OCI-M2 (cell line): ENCODE data around the gene AP3B2.
"Not testable (repeated sequence)": the region's sequence is repeated elsewhere in the genome, so short reads cannot be mapped to it uniquely, and the experiment has no call there.

Source experiments
- DNase-seq: peaks from one replicate; lab custom pipeline; 2025; ENCODE audit not compliant: unreplicated experiment; lab: John Stamatoyannopoulos, UW

The AP3B2 gene, protein sequence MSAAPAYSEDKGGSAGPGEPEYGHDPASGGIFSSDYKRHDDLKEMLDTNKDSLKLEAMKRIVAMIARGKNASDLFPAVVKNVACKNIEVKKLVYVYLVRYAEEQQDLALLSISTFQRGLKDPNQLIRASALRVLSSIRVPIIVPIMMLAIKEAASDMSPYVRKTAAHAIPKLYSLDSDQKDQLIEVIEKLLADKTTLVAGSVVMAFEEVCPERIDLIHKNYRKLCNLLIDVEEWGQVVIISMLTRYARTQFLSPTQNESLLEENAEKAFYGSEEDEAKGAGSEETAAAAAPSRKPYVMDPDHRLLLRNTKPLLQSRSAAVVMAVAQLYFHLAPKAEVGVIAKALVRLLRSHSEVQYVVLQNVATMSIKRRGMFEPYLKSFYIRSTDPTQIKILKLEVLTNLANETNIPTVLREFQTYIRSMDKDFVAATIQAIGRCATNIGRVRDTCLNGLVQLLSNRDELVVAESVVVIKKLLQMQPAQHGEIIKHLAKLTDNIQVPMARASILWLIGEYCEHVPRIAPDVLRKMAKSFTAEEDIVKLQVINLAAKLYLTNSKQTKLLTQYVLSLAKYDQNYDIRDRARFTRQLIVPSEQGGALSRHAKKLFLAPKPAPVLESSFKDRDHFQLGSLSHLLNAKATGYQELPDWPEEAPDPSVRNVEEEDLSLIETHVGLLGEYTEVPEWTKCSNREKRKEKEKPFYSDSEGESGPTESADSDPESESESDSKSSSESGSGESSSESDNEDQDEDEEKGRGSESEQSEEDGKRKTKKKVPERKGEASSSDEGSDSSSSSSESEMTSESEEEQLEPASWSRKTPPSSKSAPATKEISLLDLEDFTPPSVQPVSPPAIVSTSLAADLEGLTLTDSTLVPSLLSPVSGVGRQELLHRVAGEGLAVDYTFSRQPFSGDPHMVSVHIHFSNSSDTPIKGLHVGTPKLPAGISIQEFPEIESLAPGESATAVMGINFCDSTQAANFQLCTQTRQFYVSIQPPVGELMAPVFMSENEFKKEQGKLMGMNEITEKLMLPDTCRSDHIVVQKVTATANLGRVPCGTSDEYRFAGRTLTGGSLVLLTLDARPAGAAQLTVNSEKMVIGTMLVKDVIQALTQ

DNA sequence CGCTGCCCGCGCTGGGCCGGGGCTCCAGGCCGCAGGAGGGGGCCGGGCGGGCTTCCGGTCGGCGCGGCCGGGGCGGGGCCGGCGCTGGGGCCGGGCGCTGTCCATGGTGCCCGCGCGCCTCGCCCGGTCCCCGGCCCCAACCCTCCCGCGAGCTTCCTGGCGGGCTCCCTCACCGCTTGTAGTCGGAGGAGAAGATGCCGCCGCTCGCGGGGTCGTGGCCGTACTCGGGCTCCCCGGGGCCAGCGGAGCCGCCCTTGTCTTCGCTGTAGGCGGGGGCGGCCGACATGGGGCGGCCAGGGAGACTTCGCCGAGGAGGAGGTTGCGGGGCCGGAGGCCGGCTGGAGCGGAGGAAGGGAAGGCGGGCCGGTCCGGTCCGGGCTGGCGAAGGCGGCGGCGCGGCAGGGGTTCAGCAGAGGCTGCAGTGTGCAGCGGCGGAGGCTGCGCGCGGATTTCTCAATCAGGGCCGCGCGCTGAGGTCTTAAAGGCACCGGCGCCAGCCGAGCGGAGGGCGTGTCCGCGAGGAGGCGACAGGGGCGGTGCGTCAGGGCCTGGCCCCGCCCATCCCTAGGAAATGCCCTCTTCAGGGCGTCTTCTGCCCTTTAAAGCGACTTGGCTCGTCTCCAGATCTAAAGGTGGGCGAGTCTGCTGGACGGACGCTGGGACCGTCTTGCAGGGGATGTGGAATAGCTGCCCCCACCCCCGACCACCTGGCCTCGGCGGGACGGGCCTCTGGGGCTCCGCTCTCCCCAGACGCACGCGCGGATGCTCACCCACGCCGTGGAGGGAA lies at the start of gene AP3B2:
Gene AP3B2 (minus strand): TSS at position 455 of the 787 bp plus-strand sequence. CDS start 169 bp downstream, at position 286.
- DNase-seq: no peak

DNA sequence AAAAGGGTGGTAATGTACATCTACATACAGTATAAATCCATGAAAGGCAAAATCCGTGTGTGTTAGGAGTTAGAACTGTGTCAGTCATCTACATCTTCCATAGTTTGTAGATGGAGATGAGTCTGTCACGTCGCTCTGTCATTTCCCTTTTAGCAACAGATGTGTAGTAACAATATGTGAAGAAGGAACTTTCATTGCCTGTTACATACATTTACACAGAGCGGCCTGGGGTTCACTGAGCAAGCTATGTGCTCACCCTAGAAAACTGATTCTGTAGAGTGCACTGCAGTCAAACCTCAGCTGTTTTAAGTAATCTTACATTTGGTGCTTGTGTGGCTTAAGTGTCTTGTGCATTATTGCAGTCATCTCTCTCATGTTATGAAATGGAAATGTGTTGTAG lies 41.6 kb upstream of the AP3B2 start:
- no peak for DNase-seq

DNA sequence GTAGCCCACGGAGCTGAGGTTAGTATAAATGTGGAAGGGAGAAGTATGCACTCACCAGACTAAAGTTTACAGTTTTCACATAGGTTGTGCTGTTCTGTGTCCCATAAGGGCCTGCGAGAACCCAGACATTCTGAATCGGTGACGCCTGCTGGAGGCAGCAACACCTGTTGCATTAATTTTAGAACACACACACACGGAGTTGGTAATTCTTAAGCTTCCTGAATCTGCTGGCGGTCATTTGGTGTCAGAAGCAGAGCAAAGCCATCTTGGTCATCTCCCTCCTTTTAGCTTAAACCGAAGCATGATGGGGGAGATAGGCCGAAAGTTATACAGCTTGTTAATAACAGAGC lies 41.1 kb upstream of the AP3B2 start:
- DNase-seq: no peak

DNA sequence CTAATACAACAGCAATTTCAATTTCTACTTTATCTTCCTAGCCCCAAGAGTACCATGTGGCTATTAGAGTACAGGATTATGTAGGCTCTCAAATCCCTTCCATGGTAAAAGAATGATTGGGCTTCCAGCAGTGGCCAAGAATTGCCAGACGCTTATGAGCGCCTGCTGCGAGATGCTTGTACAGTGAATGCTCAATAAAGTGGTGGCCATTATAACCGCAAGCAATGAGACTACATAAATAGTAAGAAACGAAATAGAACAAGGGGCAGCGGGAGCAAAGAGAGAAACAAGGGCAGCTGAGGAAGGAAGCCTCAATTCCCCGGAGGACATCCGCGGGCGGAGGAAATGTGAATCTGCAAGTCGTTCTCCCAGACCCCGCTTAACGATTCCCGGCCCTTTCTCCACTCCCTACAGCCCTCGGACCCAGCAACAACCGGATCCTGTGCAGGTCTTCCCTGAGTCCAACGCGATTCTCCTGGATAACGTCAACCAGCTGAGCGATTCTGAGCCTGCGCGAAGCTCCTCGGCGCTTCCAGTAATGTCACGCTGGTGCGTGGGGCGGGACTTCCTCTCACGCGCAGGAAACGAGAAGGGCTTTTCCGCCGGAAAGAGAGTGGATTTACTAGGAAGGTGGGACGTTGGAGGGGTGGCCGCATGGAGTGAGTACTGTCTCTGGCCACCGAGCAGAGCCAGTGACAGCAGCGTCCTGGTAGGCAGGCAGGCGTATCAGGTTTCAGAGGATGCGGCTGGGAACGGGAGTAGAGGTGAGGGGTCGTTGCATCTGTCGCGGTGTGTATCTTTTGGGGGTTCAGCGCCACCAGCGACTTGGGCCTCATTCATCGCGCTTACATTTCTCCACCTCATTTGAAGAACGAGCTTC lies 40.5 kb upstream of the AP3B2 start:
- peak; percentile 64 for DNase-seq

DNA sequence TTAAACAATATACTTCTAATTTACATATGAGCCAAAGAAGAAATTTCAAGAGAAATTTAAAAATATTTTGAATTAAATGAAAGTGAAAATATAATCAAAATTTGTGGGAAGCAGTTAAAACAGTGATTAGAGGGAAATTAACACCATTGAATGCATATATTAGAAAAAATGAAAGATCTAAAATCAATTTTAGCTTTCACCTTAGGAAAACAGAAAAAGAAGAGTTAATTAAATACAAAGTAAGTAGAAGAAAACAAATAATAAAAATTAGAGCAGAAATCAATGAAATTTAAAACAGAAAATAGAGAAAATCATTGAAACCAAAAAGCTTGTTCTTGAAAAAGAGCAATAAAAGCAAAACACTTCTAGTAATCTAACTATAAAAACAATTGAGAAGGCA lies 38.6 kb upstream of the AP3B2 start:
- DNase-seq: no peak

DNA sequence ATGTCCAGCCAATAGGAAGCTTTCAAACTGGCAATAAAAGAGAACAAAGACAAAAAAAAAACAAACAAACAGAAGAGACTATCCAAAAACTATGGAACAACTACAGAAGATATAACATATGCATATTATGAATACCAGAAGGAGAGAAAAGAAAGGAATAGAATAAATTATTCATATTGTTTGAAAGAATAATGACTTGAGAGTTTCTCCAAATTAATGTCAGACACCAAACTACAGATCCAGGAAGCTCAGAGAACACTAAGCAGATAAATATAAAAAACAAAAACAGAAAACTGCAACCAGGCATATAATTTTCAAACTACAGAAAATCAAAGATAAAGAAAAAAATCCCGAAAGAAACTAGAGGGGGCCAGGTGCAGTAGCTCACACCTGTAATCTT lies 34.1 kb upstream of the AP3B2 start:
- DNase-seq: no peak

DNA sequence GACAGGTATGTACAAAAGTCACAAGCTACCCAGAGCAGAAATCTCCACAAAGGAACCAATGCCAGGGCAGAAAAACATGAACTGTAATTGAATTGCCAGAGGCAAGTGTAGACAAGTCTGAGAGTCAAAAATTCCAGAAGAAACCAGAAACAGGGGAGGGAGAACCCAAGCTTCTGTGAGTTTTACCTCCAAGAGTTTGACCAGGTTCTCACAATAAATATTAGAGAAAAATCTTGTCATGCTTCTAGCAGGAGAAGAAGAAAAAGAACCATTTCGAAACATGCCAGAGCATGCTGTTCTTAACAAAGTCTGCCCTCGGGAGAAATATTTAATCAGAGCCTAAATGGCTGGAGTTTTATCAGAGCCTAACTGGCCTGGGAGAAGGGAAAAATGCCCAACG lies 32.5 kb upstream of the AP3B2 start:
- DNase-seq: no peak

DNA sequence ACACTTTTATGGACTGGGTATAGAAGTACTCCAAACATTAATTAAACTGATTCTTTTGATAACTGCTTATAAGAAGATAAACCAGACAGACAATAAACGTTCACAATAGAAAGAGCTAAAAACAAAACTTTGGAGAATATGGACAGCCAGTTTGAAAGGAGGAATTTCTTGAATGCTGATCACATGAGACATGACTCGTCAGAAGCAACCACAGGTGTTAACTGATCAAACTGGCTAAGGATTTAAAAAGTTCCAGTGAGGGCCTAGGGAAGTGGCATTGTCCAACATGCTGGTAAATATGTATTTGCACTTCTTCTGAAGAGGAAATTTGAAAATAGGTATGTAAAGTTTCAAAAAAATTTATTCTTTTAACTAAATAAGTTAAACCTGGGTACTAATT lies 29.4 kb upstream of the AP3B2 start:
- DNase-seq: no peak

DNA sequence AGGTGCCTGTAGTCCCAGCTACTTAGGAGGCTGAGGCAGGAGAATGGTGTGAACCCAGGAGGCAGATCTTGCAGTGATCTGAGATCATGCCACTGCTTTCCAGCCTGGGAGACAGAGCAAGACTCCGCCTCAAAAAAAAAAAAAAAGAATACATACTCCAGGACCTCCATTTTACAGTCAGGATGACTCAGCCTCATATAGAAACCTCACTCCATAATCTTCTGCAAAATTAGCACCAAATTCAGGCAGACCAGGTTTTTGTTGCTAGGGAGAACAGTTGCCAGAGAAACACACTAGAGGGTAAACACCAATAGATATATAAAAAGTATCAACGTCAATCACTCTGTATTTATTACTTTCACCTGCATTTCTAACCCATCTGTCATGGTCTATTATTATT lies 28.3 kb upstream of the AP3B2 start:
- DNase-seq: no peak

DNA sequence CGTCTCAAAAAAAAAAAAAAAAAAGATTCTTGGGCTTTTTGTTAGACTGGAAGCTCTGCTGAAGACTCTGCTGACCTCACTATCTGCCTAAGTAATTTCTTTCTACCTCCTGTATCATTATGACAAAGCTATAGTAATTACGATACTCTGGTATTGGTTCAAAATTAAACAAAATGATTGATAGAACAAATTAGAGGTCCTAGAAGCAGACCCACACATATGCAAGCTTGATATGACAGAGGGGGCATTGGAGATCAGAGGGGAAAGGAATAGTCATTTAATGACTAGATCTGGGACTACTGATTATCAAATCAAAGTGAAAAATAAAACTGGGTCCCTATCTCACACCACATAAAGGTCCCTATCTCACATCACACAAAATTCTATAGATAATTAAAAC lies 21.9 kb upstream of the AP3B2 start:
- no peak for DNase-seq

DNA sequence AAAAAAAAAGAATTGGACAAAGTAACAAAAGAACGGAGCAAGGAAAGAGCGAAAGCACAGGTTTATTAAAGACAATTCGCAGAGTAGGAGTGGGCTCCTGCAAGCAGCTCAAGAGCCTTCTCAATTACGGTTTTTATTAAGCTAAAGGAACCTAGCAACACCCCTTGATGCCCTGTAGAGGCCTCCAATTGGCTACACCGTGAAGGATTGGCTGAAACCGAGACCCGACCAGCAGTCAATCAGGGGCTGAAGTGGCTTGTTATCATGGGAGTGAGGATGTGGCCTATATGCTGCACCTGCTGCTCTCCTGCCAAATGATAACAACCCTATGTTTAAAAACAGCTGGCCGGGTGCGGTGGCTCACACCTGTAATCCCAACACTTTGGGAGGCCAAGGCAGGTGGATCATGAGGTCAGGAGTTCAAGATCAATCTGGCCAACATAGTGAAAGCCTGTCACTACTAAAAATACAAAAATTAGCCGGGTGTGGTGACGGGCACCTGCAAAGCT lies 20.4 kb upstream of the AP3B2 start:
- no peak for DNase-seq

DNA sequence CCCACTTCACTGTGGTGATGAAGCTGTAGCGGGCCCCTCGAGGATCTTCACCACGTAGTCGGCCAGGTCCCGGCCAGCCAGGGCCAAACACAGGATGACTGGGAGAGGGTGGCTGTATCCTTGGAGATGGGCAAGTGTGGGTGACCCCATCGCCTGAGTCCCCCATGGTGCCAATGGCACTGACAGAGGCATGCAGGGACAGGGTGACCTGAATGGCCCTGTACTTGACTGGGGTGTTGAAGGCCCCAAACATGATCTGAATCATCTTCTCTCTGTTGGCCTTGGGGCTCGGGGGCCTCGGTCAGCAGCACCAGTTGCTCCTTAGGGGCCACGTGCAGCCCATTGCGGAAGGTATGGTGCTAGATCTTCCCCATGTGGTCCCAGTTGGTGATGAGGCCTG lies 17.1 kb upstream of the AP3B2 start:
- no peak for DNase-seq

DNA sequence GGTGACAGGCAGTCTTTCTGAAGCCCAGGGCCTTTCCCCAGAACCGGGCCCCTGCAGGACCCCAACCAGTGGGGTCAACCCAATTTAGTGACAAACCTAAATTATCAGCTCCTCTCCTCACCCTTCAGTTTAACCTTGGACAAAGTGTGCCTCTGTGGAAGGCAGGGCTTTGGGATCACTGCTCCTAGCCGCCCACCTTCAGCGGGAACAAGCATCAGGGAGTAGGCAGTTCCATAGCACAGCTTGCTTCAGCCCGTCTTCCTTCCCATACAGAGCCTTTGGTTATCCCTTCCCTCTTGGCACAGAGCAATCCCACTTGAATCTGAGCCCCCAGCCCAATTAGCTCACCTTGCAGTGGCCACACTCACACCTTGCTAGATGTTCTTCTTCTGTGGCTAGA lies 5.3 kb upstream of the AP3B2 start:
- no peak for DNase-seq

DNA sequence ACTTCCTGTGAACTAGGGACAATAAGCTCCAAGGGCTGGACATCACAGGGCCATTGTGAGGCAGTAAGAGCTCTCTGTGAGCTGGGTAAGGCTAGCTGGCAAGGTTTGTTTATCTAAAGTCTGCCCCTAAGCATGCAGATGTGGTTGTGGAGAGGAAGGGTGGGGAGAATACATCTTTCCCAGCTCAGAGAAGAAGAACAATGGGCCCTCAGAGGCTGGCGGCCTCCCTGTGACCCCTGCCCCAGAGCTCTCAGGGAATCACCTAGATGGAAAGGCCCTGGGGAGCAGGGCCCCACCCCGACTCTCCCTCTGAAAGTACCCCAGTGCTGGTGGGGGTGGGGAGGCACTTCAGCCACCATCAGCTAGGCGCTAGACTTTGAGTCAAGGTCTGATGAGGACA lies 4.3 kb upstream of the AP3B2 start:
- DNase-seq: no peak

DNA sequence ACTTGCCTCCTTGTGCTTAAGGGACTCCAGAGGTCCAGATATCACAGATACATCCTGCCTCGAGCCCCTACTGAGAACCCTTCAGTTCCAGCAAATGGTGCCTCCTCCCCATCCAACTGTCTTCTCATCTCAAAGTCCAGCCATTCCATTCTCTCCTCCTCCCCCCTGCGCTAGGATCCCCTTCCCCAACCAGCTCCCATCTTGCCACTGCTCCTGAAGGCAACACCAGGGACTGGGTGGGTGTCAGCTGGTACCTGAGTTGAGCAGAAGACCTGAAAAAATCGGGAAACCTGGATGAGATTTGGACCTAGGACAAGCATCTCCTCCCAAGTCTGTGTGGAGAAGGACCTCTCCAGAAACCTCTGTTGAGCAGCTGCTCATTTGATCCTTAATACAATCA lies 2.4 kb upstream of the AP3B2 start:
- no peak for DNase-seq

DNA sequence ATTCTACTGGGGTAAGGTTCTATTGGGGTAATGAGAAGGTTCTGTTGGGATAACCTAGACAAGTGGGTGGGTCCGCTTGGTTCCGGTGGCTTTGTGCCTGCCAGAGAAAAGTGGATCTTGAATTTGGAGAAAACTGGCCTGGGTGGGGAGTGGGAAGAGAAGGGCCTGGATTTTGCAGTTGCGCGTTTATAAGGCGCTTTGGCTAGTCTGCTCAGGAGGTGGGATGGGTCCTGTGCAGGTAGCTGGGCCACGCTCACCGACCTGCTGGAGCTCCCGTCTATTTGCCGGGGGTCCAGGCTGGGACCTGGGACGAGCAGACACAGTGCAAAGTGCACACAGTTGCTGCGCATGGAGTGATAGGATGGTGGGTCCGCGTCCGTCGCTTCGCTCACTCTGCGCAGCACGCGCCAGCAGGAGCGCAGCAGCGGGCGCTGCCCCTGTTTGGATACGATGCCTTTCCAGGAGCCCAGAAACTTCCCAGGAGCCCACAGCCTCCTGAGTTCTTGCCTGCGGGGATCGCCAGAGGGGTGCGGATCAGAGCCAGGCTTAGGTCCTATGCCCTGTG lies 1.3 kb upstream of the AP3B2 start:
- no peak for DNase-seq

DNA sequence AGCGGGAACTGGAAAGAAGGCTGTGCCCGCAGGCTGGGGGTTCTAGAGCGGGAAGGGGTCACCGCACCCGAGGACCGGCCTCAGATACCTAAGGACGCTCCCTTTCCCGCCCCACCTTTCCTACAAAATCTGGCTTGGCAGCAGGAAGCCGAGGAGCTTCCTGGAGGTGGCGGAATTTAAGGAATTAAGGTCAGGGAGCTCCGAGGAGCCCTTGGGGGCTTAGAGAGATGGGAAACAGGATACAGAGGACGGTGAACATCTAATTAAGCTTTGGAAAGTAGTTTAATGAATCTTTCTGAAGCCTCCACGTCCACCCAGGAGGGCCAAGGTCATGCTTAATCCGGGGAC lies 507 bp upstream of the AP3B2 start:
- DNase-seq: no peak

DNA sequence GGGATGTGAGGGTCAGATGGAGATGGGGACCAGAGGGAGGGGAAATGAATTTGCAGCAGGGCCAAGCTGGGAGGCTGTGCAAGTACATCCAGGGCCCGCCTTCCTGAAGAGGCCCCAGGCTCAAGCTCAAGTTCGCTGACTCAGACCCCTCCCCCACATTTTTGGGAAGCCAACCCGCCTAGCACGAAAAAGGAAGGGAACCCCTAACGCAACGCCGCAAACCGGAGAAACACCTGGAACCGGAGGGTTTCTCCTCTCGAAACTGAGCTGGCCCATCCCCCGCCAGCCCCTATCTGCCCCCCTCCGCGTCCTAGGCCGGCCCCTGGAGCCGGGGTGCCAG lies 624 bp downstream of the AP3B2 start:
- DNase-seq: no peak

DNA sequence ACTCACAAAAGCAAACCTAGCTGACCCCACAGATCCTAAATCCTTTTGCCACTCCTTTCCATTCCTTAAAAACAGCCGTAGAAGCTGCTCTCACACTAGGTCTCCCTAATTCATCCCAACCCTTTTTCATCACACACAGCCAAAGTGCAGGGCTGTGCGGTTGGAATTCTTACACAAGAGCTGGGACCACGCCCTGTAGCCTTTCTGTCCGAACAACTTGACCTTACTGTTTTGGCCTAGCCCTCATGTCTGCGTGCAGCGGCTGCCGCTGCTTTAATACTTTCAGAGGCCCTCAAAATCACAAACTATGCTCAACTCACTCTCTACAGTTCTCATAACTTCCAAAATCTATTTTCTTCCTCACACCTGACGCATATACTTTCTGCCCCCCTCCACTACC lies 3.8 kb downstream of the AP3B2 start:
- DNase-seq: not testable (repeated sequence)

DNA sequence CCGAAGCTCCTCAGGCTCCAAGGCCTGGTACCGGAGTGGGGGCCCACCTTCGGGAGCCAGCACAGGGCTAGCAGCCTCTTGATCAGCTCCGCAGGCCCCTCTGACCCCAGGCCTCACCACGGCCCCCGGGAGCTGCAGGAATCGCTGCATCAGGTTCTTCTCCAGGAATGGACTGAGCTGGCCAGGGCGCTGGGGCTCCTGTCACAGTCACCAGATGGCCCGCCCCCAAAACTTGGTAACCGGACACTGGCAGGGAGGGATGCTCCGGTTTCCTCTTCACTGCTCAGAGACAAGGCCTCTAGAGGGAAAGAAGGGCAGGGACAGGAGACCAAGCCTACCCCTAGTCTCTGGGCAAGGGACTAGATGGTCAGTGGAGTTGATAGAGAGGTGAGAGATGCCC lies 9.9 kb downstream of the AP3B2 start:
- no peak for DNase-seq
